ENCODE results near the gene LRMDA. TPM values are rescaled to one million over a fixed set of nuclear protein-coding genes. Genes with fewer than 3 reads are reported as not detected.

Gene LRMDA
- total RNA-seq, 2 experiments from 2014 or later, result not detected

- Histone ChIP-seq H4K20me1 (ENCODE audit: insufficient read depth, low read length) (no peaks in the 10 kb centered on the region), H3K4me2 (ENCODE audit: low read length) (no peak overlapping the region), H3K79me2 (ENCODE audit: insufficient read depth, low read depth, low read length) (no peaks in the 10 kb centered on the region), H2AFZ (ENCODE audit: low read length) (no peak overlapping the region), H3K9me2 (ENCODE audit: insufficient read depth, low read length) (no peaks in the 10 kb centered on the region), H3K27ac (ENCODE audit: low read depth, low read length, poor library complexity, severe bottlenecking) (no peak overlapping the region), H3K36me3 (ENCODE audit: insufficient read depth, low read length) (no peaks in the 10 kb centered on the region), H3K4me3 (ENCODE audit: low read depth, low read length, poor library complexity, severe bottlenecking) (no peak overlapping the region), H3K4me1 (ENCODE audit: insufficient read depth, low read length, poor library complexity, severe bottlenecking) (no peaks in the 10 kb centered on the region), H3K9me3 (ENCODE audit: low read length) (no peaks in the 10 kb centered on the region)
- ChIA-PET POLR2A (no interaction called here), CTCF (ENCODE audit: unreplicated experiment) (no interaction called here)
- intact Hi-C loops (cut with micrococcal nuclease; ENCODE audit: unreplicated experiment), result no loop called here
- BruUV-seq (replicated peaks), result no TSS peak
- no peak for DNase-seq (ENCODE audit: low spot score)
- TF ChIP-seq EZH2phosphoT487 (IDR thresholded peaks at IDR 0.05; ENCODE audit: borderline replicate concordance, low read depth, low read length) (no peak), CTCF (conservative IDR thresholded peaks at IDR 0.05; ENCODE audit: low read length) (no peak)
These were observed 854.1 kb downstream of the LRMDA start for GRCh38 chr10:76285515-76285914.

GRCh38 chr10:76286536-76286935 lies 855.1 kb downstream of the LRMDA start:
- BruUV-seq (replicated peaks), result no TSS peak
- Histone ChIP-seq H3K4me2 (ENCODE audit: low read length) (no peak overlapping the region), H3K9me2 (ENCODE audit: insufficient read depth, low read length) (no peaks in the 10 kb centered on the region), H3K4me3 (ENCODE audit: low read depth, low read length, poor library complexity, severe bottlenecking) (no peak overlapping the region), H2AFZ (ENCODE audit: low read length) (no peak overlapping the region), H3K4me1 (ENCODE audit: insufficient read depth, low read length, poor library complexity, severe bottlenecking) (no peaks in the 10 kb centered on the region), H3K79me2 (ENCODE audit: insufficient read depth, low read depth, low read length) (no peaks in the 10 kb centered on the region), H3K36me3 (ENCODE audit: insufficient read depth, low read length) (no peaks in the 10 kb centered on the region), H4K20me1 (ENCODE audit: insufficient read depth, low read length) (no peaks in the 10 kb centered on the region), H3K9me3 (ENCODE audit: low read length) (no peaks in the 10 kb centered on the region), H3K27ac (ENCODE audit: low read depth, low read length, poor library complexity, severe bottlenecking) (no peak overlapping the region)
- no peak for DNase-seq (ENCODE audit: low spot score)
- ChIA-PET POLR2A (no interaction called here), CTCF (ENCODE audit: unreplicated experiment) (no interaction called here)
- intact Hi-C loops (cut with micrococcal nuclease; ENCODE audit: unreplicated experiment), result no loop called here
- TF ChIP-seq CTCF (conservative IDR thresholded peaks at IDR 0.05; ENCODE audit: low read length) (no peak), EZH2phosphoT487 (IDR thresholded peaks at IDR 0.05; ENCODE audit: borderline replicate concordance, low read depth, low read length) (no peak)

GRCh38 chr10:76287856-76288255 lies 856.4 kb downstream of the LRMDA start:
- Histone ChIP-seq H3K4me1 (ENCODE audit: insufficient read depth, low read length, poor library complexity, severe bottlenecking) (no peaks in the 10 kb centered on the region), H3K9me3 (ENCODE audit: low read length) (no peaks in the 10 kb centered on the region), H3K4me3 (ENCODE audit: low read depth, low read length, poor library complexity, severe bottlenecking) (no peak overlapping the region), H4K20me1 (ENCODE audit: insufficient read depth, low read length) (no peaks in the 10 kb centered on the region), H3K27ac (ENCODE audit: low read depth, low read length, poor library complexity, severe bottlenecking) (no peak overlapping the region), H3K4me2 (ENCODE audit: low read length) (no peak overlapping the region), H3K36me3 (ENCODE audit: insufficient read depth, low read length) (no peaks in the 10 kb centered on the region), H3K9me2 (ENCODE audit: insufficient read depth, low read length) (no peaks in the 10 kb centered on the region), H3K79me2 (ENCODE audit: insufficient read depth, low read depth, low read length) (no peaks in the 10 kb centered on the region), H2AFZ (ENCODE audit: low read length) (no peak overlapping the region)
- BruUV-seq (replicated peaks), result no TSS peak
- no peak for DNase-seq (ENCODE audit: low spot score)
- intact Hi-C loops (cut with micrococcal nuclease; ENCODE audit: unreplicated experiment), result no loop called here
- CTCF ChIA-PET (ENCODE audit: unreplicated experiment), result no interaction called here
- POLR2A ChIA-PET, result no interaction called here
- TF ChIP-seq CTCF (conservative IDR thresholded peaks at IDR 0.05; ENCODE audit: low read length) (no peak), EZH2phosphoT487 (IDR thresholded peaks at IDR 0.05; ENCODE audit: borderline replicate concordance, low read depth, low read length) (no peak)

Data from OCI-LY7 (cell line).